Activated CD4-positive, alpha-beta T cell treated with anti-CD3 and anti-CD28 coated beads for 1 hour (primary cell): Measurements from ENCODE around the gene CAPS2.

Experiments used
- DNase-seq: peaks from one replicate; pipeline ENCODE4 v3.0.0-alpha.2; 2020

CAPS2 gene

GRCh38 chr12:75302781-75303180 is 27.3 kb downstream of the CAPS2 start:
- no peak for DNase-seq

- no peak for DNase-seq
Measured at GRCh38 chr12:75302225-75302624, 27.9 kb downstream of the CAPS2 start.

- DNase-seq, result no peak
Measured at GRCh38 chr12:75294797-75295196, 35.3 kb downstream of the CAPS2 start.

GRCh38 chr12:75294336-75294735 is 35.8 kb downstream of the CAPS2 start:
- no peak for DNase-seq

- no peak for DNase-seq
Measured at GRCh38 chr12:75291014-75291413, 39.1 kb downstream of the CAPS2 start.

GRCh38 chr12:75289753-75290152 is 40.4 kb downstream of the CAPS2 start:
- DNase-seq, result no peak

- DNase-seq, result no peak
Measured at GRCh38 chr12:75288860-75289259, 41.3 kb downstream of the CAPS2 start.

- DNase-seq, result no peak
Measured at GRCh38 chr12:75275702-75276101, 54.4 kb downstream of the CAPS2 start.

- DNase-seq, result no peak
Measured at GRCh38 chr12:75271576-75271975, 58.5 kb downstream of the CAPS2 start.

- DNase-seq, result no peak
Measured at GRCh38 chr12:75270157-75270556, 60.0 kb downstream of the CAPS2 start.

- DNase-seq, result no peak
Measured at GRCh38 chr12:75269209-75269608, 60.9 kb downstream of the CAPS2 start.

- DNase-seq, result no peak
Measured at GRCh38 chr12:75260316-75260715, 69.8 kb downstream of the CAPS2 start.

GRCh38 chr12:75259143-75259542 is 71.0 kb downstream of the CAPS2 start:
- no peak for DNase-seq

GRCh38 chr12:75257510-75257909 is 72.6 kb downstream of the CAPS2 start:
- DNase-seq, result no peak

GRCh38 chr12:75245108-75245507 is 85.0 kb downstream of the CAPS2 start:
- DNase-seq, result no peak

GRCh38 chr12:75239987-75240386 is 90.1 kb downstream of the CAPS2 start:
- no peak for DNase-seq

GRCh38 chr12:75236206-75236605 is 93.9 kb downstream of the CAPS2 start:
- no peak for DNase-seq

GRCh38 chr12:75227132-75227531 is 103.0 kb downstream of the CAPS2 start:
- DNase-seq, result no peak
